Left renal pelvis (tissue), 4 donors: ENCODE results near the gene CDH2. TPM values are rescaled to one million over a fixed set of nuclear protein-coding genes. Genes with fewer than 3 reads are reported as not detected.

Experiments
- DNase-seq, 4 donors: peaks; one replicate each; pipeline ENCODE4 v3.0.0-alpha.2; 2013; ENCODE audit warnings: low read depth in 4 of 4, low spot score in 3 of 4
- polyA plus RNA-seq, 4 donors: library from polyadenylated mRNA; unstranded; fragments of 120-200 nt; gene quantifications; one replicate each; pipeline ENCODE4 v1.2.1, GENCODE V29; 2013; ENCODE audit not compliant: insufficient read length in 4 of 4

Gene CDH2
- polyA plus RNA-seq, 4 donors = 71.2 to 104 (median 86.2) TPM

DNA sequence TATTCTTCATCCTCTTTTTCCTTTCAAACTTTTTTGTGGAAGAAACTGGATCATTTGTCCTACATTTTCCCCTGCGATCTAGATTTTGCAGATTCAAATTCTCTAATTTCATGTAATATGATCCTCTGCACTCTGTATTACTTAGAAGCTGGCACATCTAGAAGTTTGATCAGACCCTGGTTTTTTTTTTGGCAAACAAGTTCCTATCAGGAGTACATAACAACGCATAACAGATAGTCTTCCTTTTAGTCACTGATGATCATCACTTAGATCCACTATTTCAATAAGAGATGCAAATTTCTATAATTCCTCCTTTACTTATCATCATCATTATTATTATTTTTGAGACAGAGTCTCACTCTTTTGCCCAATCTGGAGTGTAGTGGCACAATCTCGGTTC lies 117.1 kb downstream of the CDH2 start:
- no peak for DNase-seq

- DNase-seq = no peak
Measured at GRCh38 chr18:28050545-28050944, 126.4 kb downstream of the CDH2 start.

- no peak for DNase-seq
Measured at GRCh38 chr18:28048612-28049011, 128.3 kb downstream of the CDH2 start.

- DNase-seq = no peak
Measured at GRCh38 chr18:28045880-28046279, 131.1 kb downstream of the CDH2 start.

- DNase-seq = peak in 1 of 4 donors; percentile 33
Measured at GRCh38 chr18:28045176-28045810, 131.6 kb downstream of the CDH2 start.

DNA sequence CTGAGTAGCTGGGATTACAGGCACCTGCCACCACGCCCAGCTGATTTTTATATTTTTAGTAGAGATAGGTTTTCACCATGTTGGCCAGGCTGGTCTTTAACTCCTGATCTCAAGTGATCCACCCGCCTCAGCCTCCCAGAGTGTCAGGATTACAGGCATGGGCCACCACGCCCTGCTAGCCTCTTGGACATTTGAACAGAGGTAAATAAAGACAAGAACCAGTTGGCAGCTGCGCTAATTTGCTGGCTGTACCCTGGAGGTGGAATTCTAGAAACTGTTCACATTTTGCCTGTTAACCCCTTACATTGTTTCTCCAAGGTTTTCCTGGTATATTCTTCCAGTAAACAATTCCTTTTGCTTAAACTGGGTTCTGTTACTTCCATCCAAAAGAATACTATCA lies 132.9 kb downstream of the CDH2 start:
- no peak for DNase-seq

GRCh38 chr18:28043631-28044030 lies 133.3 kb downstream of the CDH2 start:
- DNase-seq = no peak

- no peak for DNase-seq
Measured at GRCh38 chr18:28041366-28041765, 135.6 kb downstream of the CDH2 start.

DNA sequence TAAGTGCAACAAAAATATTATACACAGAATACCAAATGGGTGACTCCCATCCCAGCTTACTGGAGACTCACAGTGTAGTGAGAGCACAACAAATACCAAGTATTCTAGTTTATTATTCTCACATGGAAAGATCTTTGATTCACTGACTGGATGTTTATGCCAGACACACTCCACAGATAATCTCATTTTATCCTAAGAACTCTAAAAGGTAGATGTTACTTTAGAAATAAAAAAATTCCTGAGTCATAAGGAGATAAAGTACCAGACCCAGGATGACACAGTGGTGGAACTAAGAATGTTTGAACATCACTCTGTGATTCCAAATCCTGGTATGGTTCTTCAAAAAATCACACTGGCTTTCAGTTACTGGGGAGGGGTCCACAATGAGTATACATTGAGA lies 136.2 kb downstream of the CDH2 start:
- no peak for DNase-seq

GRCh38 chr18:28040211-28040610 lies 136.7 kb downstream of the CDH2 start:
- no peak for DNase-seq

GRCh38 chr18:28039691-28040090 lies 137.2 kb downstream of the CDH2 start:
- no peak for DNase-seq

DNA sequence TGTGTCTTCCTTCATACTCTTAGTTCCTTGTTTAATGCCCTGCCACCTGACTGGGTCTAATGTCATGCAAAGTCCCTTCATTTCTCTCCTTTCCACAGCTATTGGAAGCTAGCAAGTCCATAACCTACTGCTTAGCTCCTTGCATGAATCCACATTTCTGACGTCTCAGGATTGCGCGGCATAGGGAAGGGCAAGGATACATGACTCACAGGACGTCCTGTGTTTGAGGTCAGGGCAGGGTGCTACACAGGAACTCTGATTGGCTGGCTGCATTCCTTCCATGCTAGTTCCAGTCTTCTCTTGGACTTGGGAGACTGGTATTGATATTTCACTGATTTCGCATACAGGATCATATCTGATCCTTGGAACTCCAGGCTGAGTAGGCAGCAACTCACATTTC lies 137.9 kb downstream of the CDH2 start:
- no peak for DNase-seq

DNA sequence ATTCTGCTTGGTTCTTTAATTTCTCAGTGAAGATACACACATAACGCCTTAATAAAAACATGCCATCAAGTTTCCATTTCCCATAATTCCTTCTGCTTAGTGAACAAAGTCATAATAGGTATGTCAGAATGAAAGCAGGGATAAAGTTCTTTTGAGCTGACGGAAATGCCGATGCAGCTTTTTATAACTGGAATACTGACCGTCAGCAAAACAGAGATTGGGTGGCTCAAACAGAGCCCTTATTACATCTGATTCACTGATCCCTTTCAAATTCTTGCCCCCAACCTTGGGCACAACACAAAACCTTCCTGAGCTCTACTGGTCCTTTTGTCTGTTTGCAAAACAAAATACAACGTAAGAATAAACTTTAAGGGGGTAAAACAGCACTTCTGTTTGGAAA lies 140.4 kb downstream of the CDH2 start:
- DNase-seq = no peak

DNA sequence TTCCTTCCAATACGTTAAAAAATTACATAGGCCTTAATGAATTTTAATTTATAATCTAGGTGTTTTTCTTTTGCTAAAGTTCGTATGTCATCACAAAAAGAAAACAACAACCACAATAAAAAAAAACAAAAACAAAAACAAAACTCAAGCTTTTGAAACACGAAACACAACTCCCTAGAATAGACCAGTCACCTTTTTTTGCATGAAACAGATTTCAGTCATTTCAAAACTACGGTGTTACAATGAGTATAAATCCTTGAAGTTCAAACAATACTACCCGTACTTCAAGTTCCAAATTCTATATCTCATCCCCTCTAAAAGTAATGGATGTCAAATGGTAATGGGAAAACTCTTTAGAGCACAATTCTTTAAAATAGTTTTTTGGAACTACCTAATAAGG lies 142.4 kb downstream of the CDH2 start:
- DNase-seq = no peak

DNA sequence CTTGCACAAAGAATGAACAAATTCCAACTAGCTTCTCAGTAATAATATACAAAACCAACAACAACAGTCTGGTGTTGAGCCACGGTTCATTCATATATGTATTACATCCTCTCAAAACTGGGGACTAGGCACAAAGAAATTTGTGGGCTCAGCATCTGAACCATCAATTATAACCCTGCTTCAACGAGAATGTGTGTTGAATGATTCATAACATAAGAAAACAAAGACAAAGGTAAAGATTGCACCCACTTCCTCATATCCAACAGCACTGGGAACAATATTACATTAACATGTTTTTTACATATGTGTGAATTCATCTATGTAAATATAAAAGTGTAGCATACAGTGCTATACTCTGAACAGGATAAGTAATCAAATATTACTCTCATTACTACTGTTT lies 144.8 kb downstream of the CDH2 start:
- no peak for DNase-seq

GRCh38 chr18:28030458-28030857 lies 146.5 kb downstream of the CDH2 start:
- no peak for DNase-seq

- DNase-seq = no peak
Measured at GRCh38 chr18:28027755-28028154, 149.2 kb downstream of the CDH2 start.

DNA sequence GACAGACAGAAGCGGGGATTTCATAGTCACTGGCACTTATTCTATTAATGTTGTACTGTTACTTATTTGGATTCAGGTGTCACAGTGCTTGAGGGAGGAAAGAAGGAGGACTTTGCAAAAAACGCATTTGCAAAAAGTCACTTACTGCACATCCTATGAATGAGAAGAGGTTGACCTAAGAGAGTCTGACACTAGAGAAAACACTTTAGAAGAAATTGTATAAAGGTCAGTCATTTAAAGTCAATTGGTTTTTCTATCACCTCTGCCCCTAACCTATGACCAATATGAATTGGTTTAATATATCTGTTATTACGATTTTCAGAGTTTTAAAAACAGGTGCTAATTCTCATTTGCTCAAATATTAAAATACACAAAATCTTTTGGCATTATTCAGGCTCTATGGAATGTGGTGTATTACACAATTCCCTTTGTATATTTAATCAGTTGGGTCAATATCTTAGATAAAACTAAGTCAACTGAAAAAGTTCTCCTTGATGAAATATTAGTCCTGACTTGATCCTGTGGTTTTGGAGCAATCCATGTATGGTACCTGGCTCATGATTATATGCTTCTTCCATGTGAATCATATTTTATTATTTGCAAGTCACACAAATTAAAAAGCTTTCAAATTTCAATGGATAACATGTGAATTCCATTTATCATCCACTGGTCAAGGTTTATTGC lies 157.4 kb downstream of the CDH2 start:
- no peak for DNase-seq

DNA sequence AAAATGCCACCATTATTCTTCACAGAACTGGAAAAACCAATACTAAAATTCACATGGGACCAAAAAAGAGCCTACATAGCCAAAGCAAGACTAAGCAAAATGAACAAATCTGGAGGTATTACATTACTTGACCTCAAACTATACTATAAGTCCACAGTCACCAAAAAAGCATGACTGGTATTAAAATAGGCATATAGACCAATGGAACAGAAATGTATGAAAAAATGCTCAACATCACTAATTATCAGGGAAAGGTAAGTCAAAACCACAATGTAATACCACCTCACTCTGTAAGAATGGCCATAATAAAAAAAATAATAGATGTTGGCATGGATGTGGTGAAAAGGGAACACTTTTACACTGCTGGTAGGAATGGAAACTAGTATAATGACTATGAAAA lies 158.6 kb downstream of the CDH2 start:
- DNase-seq = no peak

GRCh38 chr18:28015671-28016070 lies 161.3 kb downstream of the CDH2 start:
- no peak for DNase-seq

- no peak for DNase-seq
Measured at GRCh38 chr18:28013066-28013465, 163.9 kb downstream of the CDH2 start.

DNA sequence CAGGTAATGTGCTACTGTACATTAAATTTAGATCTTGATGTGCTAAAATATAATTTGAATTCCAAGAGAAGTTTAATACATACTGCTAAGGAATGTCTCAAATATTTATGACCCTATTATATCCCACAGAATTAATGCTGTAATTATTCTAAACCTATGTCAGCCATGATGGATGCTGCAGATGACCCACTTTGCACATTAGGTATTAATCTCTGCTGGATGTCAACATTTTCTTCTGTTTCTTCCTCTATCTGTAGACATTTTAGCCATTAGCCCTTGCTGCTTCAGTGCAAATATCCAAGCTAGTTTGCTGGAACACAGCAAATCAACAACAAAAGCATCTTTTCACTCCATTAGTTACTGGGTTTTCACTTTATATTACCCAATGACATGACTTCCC lies 164.6 kb downstream of the CDH2 start:
- DNase-seq = no peak

- DNase-seq = no peak
Measured at GRCh38 chr18:28009589-28009988, 167.3 kb downstream of the CDH2 start.
